Kasumi-1 (cell line): ENCODE data around the gene NFATC1.

Experiments
- DNase-seq, 2 experiments: peaks; one replicate each; lab custom pipeline; 2025; lab: John Stamatoyannopoulos, UW

Gene NFATC1

DNA sequence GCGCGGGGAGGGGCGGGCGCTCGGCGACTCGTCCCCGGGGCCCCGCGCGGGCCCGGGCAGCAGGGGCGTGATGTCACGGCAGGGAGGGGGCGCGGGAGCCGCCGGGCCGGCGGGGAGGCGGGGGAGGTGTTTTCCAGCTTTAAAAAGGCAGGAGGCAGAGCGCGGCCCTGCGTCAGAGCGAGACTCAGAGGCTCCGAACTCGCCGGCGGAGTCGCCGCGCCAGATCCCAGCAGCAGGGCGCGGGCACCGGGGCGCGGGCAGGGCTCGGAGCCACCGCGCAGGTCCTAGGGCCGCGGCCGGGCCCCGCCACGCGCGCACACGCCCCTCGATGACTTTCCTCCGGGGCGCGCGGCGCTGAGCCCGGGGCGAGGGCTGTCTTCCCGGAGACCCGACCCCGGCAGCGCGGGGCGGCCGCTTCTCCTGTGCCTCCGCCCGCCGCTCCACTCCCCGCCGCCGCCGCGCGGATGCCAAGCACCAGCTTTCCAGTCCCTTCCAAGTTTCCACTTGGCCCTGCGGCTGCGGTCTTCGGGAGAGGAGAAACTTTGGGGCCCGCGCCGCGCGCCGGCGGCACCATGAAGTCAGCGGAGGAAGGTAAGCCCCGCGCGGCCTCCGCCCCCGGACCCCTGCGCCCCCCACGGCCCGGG, at the start of gene NFATC1:
Gene NFATC1 (plus strand): TSS at position 170 of the 644 bp plus-strand sequence. CDS start 295 bp downstream, at position 465.
- DNase-seq: peak in 1 of 2 experiments; percentile 25

DNA sequence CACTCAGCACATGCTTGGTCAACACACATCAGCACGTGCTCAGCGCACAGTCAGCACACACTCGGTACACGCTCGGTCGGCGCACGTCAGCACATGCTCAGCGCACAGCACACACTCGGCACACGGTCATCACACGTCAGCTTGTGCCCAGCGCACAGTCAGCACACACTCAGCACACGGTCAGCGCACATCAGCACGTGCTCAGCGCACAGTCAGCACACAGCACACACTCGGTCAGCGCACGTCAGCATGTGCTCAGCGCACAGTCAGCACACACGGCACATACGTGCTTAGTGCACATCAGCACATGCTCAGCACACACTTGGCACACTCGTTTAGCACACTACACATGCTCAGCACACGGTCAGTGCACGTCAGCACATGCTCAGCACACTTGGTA, 49.7 kb upstream of the NFATC1 start:
- no peak for DNase-seq

DNA sequence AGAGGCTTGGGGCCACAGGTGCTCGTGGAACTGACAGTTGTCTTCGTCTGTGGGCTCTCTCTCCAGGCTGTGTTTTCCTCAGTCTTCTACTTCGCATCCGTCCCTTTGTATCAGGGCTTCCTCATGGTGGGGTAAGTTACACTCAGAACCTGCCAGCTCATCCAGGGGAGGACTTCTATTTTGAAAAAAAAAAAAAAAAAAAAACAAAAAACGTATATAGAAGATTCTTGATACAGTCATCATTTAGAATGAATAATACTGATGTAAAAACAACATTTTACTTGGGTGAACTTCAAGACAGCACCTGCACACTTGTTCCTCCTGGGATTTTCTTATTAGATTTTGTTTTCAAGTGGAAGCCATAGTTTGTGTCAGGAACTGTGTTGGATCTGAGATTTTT, 47.7 kb upstream of the NFATC1 start:
- no peak for DNase-seq

DNA sequence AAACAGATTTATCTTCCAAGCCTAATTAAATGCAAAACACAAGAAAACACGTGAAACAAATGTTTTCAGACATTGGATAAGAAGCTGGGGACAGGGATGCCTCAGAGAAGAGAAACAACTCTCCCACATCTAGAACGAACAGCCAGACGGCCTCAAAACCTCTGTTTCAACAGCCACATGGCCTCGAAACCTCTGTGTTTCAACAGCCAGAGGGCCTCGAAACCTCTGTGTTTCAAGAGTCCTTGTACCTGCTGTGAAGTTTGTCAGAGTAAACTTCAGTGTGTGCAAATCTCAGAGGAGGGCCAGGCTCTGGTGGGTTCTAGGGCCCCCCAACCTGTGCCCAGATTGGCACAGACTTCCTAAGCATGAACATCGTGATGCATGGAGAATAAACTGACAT, 43.3 kb upstream of the NFATC1 start:
- no peak for DNase-seq

DNA sequence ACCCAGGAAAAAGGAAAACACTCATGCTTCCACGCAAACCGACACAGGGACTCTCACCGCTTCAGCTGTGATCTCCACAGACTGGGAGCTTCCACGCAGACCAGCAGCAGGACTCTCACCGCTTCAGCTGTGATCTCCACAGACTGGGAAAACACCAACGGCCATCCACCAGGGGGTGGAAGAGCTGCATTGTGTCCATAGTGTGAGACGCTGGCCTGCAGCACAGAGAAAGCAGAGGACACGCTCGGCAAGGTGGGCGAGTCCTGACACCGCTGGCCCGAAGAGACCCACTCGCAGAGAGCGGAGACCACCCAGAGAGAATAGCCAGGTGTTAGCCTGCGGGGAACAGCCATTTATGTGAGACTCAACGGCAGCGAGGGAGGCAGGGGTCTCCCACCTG, 42.5 kb upstream of the NFATC1 start:
- DNase-seq: peak in 1 of 2 experiments; percentile 6

DNA sequence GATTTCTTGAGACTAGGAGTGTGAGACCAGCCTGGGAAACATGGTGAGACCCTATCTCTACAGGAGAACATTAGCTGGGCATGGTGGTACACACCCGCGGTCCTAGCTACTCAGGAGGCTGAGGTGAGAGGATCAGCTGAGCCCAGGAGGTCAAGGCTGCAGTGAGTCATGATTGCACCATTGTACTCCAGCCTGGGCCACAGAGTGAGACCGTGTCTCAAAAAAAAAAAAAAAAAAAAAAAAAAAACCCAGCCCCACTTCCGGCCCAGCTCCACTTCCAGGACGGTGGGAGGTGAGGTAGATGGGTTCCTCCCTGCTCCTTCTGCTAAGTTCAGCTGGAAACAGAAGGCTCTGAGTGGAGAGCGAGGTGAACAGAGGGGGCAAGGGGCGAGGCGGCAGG, 41.4 kb upstream of the NFATC1 start:
- DNase-seq: no peak

DNA sequence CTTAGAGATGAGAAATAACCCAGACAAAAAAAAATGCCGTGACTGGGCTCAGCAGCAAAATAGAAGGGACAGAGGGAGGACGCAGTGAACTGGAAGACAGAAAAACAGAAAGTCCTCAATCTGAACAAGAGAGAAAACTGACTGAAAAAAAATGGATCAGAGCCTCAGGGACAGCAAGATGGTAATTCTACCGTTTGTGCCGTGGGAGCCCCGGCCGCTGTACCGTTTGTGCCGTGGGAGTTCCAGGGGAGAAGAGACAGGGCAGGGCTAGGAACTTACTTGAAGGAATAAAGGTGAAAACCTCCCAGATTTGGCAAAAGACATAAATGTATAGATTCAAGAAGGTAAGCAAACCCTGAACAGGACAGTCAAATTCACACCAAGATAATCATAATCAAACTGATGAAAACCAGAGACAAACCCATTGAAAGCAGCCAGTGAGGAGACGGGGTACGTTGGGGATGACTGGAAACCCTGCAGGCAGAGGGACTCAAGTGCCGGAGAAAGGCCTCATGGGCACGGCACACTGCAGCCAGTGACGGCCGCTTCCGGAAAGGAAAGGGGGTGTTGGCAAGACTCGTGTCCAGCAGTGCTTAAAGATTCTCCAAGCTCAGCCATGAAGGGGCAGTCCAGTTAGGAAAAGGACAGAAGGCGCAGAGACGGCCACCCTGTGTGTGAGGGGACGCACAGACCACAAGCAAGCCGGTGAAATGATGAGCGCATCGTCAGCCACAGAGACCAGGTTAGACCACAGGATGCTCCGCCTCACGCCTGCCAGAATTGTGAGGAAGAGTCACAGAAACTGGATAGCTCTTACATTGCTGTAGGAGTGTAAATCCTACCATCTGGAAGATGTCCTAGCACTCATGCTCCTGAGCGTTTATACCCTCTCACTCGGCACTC, 40.0 kb upstream of the NFATC1 start:
- DNase-seq: no peak

DNA sequence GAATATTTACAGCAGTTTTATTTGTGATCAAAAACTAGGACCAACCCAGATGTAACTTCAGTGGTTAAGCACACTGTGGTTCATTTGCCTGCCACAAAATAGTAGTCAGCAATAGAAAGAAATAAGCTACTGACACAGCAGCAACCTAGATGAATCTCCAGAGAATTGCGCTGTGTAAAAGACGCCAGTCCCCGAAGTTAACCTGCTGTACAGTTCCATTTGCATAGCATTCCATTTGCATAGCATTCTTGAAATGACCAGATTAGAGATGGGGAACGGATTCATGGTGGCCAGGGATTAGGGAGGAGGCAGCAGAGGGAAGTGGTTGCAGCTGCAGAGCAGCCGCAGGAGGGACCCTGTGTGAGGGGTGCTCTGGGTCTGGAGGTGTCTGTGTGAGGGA, 39.3 kb upstream of the NFATC1 start:
- no peak for DNase-seq

DNA sequence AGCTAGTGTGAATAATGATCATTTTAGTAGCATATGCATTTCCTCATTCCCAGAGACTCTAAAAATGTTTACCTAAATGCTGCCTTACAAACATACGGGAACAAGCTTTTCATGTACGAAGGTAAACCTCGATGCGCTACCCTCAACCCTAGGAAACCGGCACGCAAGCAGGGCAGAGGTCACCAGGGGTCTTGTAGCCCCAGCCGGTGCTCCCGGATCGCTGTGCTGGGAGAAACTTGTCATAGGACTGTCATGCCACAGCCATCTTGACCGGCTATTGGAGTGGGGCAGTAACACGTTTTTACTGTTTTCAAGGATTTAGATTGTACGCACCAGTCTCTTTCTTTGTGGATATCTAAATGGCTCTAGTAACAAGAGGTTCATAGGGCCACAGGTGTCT, 34.8 kb upstream of the NFATC1 start:
- no peak for DNase-seq

DNA sequence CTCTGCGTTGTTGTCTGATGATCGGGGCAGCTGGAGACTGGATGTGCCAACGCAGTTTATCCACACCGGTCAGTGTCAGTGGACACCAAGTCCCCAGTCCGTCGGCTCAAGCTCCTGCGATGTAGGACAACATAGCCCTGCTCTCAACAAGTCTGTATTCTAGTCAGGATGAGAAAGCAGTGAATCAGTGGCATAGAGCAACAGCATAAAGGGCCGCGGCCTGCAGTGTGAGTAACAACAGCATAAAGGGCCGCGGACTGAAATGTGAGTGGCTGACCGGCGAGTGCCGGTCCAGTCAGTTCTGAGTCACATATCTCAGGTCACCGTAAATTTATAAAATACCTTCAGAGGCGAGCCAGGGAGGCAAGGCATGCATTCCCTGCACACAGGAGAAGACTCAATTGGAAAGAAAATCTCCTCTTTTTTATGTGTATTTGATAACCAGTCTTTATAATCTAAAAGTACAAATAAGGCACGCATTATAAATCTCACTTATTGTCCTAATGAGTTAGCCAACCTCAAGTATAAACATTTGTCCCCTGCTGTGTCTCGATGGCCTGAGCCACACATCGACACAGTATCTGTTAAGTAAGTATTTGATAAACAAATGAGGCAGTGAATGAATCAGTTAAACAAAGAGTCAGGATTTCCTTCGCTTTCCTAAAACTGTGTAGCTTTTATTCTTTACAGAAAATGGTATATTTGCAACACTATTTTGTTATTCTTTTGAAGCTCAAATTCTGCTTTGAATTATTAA, 33.8 kb upstream of the NFATC1 start:
- DNase-seq: no peak

DNA sequence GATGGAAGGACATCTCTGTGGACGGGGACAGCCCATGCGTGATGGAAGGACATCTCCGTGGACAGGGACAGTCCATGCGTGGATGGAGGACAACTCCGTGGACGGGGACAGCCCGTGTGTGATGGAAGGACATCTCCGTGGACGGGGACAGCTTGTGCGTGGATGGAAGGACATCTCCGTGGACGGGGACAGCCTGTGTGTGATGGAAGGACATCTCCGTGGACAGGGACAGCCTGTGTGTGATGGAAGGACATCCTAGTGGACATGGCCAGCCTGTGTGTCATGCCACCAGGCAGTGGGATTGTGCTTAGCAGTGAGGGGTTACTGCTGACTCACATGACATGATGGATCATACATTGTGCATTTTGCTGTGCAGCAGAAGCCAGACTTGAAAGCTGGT, 30.0 kb upstream of the NFATC1 start:
- DNase-seq: no peak

DNA sequence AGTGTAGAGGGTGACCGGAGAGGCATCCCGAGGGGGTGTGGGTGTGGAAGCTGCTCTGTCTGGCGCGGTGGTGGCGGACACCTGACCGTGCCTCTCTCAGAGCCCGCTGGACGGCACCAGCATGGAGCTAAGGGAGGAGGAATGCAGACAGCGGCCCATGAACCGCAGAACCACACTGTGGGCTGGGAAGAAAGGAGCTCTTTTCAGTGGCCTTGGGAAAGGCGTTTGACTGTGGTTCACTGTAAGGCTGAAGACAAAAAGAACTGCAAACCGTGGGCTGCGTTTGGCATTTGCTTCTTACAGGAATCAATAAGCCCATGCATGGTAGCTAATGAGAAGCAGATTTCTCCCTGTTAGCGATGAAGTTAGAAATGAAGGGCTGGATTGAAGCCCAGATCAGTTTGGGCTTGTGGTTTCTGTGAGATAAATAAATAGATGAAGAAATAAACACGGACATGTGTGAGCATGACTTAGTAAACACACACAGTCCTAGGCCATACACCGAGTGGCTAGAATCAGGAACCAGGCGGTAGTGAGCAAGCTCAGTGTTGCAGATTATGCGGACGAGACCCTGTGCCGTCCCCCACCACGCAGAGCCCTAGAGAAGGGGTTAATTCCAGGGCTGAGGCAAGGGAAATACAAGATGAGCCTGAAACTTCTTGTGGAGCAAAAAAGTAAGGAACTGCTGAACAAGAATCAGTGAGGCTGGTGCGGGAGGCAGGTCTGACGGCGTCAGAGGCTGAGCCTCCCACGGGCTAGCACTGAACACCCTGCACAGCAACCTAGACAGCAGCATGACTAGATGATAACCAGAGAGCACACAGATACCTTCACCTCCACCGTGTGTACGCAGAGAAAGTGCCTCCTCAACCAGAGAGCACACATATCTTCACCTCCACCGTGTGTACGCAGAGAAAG, 29.3 kb upstream of the NFATC1 start:
- no peak for DNase-seq

DNA sequence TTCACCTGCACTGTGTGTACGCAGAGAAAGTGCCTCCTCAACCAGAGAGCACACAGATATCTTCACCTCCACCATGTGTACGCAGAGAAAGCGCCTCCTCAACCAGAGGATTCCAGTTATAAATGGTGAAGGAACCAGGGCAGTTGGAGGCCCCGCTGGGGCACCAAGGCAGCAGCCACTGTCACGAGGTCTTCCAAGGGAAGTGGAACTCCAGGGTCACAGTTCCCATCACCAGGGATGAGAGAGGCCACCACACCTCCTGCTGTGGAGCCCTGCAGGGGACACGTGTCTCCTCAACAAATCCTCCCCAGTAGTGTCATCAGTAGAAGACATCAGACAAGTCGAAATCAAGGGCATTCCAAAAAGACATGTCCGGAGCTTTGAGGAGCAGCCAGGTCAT, 28.2 kb upstream of the NFATC1 start:
- DNase-seq: no peak

DNA sequence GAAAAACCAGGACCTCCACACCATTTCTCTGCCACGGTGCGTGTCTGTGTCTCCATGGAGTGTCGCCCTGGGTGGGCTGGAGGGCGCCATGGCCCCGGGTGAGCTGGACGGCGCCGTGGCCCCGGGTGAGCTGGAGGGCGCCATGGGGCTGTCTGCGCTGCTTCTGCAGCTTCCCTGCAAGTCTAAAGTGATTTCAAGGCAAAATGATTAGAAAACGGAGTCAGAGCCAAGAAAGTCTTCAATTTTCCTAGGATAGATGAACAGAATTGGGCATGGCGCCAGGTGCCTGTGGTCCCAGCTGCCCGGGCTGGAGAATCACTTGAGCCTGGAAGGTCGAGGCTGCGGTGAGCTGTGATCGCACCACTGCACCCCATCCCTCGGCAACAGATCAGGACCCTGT, 27.7 kb upstream of the NFATC1 start:
- no peak for DNase-seq

DNA sequence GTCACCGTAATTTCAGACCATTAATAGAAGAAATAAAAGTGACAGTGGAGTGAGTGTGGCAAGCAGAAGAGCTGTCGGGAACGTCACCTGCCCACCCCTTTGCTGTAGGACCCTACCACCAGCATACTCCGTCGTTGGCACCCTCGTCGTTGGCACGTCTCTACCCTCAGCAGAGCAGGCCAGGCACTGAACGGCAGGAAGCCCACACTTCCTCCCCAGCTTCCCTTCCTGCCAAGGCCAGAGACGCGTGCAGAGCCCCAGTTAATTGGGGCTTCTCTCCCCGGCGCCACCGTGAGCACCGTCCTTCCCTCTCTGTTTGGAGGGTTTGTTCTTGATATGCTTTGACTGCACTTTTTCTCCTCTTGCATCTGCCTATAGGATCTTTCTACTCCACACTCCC, 27.0 kb upstream of the NFATC1 start:
- peak; percentile 74 to 79 for DNase-seq

DNA sequence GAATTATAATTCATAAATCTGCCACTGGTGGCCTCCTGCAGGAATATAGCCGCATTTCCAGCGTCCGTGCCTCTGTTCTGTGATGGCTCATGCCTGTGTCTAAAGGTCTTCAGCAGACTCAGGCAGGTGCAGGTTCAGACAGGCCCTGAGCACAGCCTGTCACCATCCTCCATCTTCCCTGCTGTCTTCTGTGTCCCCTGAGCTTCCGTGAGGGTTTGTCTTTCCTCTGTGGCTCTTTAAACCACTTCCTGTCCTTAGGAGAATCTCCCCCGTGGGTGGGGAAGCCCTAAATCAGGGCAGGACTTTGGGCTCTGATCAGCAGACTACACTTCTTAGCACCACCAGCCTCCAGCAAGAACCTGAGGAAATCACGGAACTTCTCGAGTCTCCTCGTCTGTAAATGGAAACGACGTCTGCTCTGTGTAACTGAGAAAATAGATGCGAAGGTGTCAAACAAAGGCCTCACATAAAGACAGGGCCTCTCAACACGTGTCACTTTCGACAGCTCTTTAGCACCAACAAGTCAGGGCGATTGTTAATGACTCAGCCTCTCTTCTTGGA, 24.1 kb upstream of the NFATC1 start:
- peak; percentile 14 to 38 for DNase-seq

DNA sequence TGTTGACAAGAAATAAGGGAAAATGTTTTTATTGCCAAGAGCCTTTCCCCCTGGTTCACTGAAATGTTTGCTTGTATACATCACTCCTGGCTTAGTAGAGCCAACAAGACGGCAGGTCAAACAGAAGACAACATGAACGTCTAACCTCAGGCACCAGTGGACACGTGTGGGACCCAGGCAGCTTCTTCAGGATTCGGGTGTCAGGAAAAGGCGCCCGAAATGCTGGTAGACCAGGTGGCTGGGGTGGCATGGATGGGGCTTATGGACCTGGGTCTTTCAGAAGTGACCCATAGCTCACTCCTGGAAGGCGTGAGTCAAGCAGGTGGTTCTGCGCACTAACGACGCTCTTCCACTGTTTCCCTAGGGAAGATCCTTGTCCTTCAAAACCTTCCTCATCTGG, 23.3 kb upstream of the NFATC1 start:
- no peak for DNase-seq

DNA sequence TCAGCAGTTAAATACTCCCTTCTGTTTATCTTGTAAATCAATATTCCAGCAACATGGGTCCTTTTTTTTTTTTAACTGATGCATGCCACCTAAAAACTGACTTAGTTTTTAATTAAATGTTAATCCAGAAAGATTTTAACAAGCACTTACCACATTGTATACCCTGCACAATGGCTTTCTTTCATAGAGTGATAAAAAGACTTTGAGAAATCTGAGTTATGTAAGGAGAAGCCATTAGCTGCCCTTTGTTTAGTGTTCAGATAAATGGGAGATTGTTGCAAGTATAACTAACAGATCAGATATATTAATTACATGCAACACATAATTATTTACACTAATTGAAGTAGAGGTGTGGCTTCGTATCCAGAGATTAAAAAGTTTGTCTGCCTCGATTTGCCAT, 22.7 kb upstream of the NFATC1 start:
- no peak for DNase-seq

DNA sequence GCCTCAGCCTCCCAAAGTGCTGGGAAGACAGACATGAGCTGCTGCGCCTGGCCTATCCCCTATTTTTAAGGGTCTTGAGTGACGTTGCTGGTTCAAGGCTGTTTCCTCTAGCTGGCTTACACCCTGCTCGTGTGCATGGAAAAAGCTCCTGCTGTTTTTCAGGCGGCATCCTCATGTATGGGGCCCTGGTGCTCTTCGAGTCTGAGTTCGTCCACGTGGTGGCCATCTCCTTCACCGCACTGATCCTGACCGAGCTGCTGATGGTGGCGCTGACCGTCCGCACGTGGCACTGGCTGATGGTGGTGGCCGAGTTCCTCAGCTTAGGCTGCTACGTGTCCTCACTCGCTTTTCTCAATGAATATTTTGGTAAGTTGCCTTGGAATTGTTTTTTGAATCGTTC, 22.0 kb upstream of the NFATC1 start:
- no peak for DNase-seq

DNA sequence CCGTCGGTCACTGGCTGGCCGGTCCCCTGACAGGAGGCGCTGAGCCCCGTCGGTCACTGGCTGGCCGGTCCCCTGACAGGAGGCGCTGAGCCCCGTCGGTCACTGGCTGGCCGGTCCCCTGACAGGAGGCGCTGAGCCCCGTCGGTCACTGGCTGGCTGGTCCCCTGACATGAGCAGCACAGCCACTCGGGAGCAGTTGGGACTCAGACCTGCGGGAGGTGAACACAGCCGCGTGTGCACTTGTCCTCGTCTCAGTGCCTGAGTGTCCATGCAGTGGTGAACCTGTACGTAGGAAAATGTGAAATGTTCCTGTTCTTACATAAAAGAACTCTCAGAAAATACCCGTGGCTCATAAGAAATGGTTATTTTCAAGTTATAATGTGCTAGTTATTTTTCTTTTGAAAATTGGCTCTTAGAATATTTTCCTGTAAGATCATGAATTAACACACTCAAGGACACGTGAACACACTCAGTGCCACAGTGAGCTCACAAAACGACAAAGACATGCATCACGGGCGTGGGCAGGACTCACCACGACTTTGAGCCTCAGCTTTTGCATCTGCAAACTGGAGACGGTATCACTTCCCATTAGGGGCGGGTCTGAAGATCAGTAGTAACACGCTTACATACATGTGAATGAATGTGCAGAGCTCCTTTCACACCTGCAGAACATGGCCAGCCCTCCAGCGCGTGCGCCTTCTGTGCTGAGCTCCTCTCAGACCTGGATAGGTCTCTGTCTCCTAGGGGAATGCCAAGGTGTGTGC, 21.1 kb upstream of the NFATC1 start:
- no peak for DNase-seq
